HG03135 (cell line): ENCODE measurements around the gene SOCS3.

Experiments used
- ATAC-seq: cut with Tn5 transposase; IDR thresholded peaks from one replicate; pipeline ENCODE4 v1.9.1; 2021; ENCODE audit warnings: mild to moderate bottlenecking, moderate library complexity; ENCODE audit not compliant: unreplicated experiment

Gene SOCS3

DNA sequence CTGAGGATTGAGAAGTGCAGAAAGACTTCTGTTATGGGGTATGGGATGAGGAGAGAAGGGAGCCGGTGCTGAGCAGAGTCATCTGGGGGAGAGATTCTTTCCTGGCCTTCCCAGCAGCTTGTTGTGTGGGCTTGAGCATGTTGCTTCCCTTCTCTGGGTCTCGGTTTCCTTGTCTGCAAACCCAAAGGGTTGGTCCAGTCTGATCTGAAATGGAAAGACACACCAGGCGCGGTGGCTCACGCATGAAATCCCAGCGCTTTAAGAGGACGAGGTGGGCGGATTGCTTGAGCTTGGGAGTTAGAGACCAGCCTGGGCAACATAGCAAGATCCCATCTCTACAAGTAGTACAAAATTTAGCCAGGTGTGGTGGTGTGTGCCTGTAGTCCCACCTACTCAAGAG lies 6.0 kb downstream of the SOCS3 start:
- no peak for ATAC-seq

DNA sequence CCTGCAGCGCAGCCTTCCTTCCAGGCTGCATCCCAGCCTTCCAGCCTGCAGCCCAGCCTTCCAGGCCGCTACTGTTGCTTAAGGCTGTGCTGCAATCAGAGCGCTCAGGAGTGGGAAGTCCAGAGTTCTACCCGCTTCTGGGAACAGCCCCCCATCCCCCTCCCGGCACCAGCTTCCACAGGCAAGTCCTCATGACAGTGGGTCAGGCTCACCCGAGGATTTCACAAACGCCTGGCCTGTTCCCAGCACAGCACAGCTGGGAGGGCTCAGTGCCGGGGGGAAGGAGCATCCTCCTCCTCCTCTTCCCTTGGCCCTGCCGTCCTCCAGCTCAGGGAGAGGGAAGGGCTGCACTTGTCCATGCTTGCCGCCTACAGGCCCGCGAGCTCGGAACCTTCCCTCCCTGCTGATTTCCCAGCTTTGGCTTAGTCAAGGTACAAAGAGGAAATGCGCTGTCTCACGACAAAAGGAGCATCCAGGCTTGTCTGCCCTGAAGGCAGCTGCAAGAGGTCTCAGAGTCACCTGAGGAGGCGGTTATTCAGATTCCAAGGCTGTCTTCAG lies 8.3 kb downstream of the SOCS3 start:
- ATAC-seq: no peak

DNA sequence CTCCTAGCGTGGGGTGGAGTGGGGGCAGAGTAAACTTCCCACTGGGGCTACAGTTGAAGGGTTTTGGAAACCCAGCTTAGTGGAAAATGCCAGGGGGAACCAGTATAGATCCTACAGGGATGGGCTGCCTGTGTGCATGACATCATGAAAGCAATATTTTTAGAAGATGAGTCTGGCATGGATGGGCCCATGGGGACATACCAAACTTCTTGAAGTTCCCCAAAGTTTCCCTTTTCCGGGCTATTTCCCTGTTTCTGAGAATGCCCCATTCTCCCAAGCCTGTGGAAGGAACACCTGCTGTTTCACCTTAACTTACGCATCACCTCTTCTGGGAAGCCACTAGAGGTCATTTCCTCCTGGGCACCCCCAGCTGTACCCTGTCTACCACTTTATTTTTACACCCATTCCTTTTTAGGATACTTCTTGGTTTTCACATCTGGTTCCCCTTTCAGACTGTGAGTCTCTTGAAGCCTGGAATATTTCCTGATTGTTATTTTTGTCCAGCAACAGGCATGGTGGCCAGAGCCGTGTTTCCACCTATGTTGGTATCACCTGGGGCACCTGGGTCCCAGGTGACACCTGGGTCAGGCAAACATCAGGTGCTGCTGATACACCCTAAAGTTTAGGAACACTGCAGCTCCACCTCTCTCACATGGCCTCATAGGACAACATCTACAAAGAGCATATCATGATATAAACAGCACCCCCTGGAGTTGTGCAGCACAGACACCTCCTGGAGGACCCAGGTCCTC lies 9.8 kb downstream of the SOCS3 start:
- ATAC-seq: no peak

DNA sequence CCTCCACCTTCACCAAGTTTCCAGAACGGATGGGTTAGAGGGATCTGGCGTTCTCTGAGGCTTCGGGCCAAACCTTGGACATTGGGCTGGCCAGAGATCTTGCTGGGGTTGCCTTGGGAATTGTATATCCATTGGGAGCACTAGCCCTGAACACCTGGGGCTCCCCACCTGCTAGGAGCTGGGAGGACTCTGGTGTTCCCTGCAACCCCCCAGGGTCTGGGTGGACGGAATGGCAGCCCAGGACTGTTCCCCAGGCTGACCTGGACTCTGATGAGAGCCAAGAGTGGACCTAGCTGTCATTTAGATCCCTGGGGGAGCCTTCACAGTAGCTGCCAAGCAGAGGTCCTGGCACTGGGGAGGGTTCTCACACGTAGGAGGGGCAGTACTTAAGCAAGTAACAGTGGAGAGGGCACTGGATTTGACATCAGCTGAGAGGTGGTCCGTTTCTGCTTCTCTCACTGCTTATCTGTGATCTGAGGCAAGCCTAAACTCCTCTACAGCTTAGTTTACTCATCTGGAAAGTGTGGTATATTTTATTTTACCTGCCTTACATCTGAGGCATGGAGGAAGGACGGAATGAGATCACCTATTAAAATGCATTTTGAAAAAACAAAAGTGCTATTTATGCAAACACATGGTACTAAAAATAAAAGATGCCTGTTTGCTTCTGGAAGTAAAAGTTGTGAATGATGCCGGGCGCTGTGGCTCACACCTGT lies 11.7 kb downstream of the SOCS3 start:
- ATAC-seq: no peak

DNA sequence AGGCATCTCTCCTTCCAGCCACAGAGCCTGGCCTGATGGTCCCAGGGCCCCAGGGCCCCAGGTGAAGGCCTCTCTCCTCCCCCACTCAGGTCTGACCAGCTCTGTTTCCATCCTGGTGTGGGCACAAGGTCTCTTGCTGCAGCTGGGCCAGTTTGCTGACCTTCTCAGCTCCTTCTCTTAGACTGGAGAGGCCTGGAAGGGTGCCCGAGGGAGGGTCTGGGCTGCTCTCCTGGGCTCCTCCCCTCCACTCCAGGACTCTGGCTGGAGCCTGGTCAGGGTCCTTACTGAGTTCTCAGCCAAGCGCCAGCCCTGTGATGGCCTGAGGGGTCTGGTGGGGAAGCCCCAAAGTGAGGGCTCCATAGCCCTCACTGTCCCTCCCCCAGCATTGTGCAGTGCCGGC lies 12.4 kb downstream of the SOCS3 start:
- no peak for ATAC-seq

DNA sequence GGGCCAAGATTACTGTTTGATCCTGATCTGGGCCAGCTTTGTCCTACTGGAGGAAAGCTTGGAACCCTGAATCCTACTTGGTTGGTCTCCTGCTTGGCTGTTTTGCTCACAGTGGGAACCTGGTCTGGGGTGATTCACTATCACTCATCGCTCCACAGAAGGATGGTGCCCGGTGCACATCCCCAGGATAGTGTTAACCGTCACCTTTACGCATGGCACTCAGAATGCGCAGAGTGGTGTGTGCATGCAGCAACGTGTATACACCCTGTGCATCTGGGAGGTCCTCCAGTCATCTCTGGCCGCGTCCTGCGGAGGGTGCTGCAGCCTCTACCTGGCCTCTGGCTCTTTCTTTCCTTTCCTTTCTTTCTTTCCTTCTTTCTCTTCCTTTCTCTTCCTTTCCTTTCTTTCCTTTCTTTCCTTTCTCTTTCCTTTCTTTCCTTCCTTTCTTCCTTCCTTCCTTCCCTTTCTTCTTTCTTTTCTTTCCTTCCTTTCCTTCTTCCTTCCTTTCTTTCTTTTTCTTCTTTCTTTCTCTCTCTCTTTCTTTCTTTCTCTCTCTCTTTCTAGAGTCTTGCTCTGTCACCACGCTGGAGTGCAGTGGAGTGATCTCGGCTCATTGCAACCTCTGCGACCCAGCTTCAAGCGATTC lies 13.1 kb downstream of the SOCS3 start:
- no peak for ATAC-seq

DNA sequence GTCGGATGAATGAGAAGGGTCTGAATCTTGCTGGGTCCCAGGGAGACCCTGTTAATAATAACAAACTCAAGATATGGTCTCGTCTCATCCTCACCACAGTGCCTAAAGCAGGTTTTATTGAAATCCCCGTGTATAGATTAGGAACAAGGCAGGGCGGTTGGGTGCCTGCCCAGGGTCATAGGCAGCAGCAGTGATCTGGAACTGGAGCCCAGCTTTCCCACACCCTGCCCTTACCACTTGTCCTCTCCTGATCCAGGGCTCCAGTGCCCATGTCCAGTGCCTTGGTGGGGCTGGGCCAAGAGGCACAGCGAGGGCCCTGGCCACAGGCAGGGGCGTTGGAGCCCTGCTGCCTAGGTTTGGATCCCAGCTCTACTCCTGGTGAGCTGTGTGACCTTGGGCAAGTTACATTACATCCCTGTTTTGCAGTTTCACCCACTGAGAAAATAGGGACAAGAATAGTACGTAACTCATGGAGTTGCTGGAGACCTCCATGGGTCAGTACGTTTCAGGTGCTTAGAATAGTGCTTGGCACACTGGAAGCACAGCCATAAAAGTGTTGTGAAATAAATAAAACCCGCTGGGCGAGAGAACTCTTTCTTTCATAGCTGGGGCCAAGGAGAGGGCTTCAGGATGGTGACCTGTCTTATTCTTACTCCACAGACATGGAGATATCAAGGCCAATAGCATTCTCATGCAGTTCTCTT lies 13.9 kb downstream of the SOCS3 start:
- ATAC-seq: no peak

DNA sequence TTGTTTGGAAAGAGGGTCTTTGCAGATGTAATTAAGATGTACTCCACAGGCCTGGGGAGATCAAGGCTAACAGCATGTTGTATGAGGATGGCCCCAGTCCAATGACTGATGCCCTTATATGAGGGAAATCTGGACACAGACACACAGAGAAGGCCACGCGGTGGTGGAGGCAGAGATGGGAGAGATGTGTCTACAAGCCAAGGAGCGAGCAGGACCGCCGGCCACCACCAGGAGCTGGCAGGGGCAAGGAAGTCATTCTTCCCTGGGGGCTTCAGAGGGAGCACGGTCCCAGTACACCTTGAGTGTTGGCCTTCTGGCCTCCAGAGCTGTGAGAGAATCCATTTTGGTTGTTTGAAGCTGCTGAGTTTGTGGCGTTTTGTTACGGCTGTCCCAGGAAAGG lies 14.7 kb downstream of the SOCS3 start:
- no peak for ATAC-seq

DNA sequence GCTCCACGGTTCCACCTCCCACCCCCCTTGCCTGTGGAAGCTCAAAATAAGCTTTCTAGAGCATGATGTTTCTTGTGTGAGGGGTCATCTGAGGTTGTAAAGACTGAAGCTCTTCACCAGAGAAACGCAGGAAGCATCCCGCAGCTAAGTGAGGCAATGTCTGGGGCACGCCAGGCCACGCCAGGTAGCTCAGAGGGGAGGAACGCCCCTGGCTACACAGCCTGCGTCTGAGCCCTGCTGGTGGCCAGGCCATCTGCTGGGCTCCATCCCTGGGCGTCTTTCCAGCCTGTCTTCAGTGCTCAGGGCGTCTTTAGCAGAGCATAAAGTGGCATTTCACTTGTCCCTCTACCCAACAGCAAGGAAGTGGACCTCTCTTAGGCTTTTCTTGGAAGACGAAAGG lies 15.2 kb downstream of the SOCS3 start:
- ATAC-seq: no peak

DNA sequence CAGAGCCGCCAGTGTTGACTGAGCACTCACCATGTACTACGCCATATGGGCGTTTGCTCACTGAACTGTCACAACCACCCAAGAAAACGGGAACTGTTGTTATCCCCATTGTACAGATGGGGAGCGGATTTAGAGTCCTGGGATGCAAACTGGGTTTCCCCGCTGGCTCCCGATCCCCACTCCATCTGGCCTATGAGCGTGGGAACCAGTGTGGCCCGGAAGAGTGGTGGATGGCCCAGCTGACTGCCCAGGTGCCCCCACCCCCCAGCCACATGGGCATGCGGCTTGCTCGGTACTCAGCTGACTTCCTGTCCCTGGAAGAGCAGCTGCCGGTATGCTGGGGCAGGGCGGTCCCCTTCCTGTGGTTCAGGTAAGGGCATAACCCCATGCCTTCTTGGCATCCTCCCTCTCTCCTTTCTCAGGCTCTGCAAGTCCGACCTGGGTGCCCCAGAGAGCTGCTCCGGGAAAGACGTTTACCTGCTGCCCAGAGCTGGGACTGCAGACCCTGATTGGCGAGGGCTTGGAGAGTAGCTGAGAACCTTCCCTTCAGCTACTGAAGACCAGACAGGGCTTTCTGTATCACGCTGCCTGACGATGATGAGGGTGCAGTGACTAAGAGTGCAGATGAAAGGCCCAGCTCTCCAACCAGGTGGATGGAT lies 16.2 kb downstream of the SOCS3 start:
- no peak for ATAC-seq

DNA sequence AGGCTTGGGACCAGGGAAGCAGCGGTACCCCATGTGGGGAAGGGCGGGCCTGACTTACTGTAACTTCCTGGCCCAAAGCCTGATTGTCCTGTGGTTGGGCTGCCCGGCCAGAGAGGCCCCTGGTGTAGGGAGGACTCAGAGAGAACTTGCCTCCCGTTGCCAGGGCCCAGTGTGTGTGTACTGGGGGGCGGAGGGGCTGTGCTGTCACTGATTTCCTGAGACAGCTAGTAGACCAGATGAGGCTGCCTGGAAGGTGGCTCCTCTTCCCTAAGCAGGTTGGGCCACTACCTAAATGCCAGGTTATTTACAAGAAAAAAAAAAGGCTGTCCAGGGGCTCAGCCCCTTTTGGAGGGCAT lies 16.7 kb downstream of the SOCS3 start:
- no peak for ATAC-seq

DNA sequence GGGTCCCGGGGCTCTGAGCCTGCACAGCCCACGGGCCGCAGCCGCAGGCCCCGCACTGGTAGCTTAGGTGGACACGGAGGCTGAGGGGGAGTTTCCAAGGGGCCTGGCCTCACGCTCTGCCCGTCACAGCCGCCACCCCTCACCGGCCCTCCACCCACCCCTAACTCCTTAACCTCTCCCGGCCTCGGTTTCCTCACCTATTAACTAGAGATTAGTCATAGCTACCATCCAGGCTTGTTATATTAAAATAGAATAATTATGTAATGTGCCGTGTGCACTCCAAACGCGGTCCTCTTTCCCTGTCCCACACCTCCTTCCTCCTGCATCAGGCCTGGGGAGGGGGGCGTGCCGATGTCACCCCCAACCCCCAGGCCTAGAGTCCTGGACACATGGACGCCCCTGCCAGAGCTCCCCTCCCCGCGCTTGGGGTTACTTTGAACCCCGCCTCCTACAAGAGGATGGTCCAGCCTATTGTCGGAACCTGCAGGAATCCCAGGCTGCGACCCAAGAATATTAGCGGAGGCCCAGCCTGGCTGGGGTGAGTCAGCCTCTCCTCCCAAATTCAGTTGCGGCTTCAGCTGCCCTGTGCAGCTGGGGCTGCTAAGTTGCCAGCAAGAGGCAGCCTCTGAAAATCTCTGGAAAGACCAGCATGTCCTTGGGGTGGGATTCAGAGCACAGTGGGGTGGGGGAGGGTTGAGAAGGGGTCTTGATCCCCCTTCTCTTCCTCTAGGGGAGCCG lies 17.3 kb downstream of the SOCS3 start:
- ATAC-seq: no peak

DNA sequence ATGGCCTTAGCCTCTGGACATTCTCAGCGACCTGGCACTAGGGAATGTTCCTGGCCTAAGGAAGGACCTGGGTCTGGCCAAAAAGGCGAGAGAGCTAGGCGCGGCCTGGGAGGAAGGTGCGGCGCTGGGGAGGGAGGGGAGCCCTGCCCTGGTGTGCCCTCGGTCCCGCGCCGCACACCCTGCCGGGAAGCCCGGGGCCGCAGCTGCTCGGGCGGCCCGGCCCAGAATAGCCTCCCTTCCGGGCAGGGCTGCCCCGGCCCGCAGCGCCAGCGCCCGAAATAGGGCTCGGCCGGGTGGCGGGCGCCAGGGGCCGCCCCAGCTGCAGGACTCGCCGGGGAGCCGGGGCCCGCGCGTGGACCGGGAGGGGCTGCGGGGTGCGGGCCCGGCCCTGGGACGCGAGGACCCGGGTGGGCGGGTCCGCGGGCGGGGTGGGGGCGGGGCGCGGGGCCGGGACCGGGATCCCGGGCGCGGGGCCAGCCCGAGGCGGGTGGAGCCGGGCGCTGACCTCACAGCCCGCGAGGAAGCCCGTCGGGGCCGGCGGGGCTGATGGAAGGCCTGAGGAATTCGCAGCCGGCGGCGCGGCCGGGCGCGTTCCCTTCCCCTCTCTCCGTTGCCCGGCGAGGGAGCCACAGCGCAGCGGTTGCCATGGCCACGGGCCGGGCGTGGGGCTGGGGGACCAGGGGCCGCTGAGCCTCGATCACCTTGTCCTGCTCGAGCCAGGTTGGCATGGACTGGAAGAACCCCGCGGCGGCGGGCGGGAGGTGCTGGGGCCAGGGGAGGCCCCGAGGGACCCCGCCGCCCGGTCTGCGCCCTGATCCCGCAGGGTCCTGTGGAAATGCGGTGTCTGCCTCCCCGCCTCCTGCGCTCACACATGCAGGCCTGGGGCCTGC lies 18.1 kb downstream of the SOCS3 start:
- no peak for ATAC-seq

DNA sequence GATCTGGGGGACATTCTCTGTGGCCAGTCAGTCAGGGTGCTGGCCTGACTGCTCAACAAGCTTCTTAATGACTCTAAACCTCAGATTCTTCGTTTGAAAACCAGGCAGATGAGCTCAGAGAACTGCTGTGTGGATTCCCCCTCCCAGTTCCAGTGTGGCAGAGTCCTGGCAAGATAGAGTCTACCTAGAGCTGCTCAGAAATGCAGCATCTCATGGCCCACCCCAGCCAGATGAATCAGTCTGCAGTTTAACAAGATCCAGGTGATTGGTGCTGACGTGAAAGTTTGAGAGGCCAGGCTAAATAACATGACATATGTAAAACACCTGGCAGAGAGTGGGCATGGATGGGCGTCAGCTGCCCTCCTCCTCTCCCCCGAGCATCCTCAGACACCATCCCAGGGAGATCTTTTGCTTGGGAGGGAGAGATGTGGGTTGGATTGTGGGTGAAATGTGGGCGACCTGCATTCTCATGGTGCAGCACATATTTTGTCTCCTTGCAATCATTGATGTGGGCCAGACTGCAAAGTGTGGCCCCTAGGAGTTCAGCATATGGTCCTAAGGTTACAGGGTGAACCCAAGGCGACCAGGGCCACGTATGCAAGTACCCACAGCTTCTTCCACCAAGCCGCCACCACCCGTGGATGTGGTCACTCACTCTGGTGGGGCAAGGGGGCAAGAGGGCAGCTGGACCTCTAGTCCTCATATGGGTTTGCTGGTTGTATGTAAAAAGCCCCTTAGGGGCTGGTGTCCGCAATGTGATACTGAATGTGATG lies 19.5 kb downstream of the SOCS3 start:
- ATAC-seq: no peak

DNA sequence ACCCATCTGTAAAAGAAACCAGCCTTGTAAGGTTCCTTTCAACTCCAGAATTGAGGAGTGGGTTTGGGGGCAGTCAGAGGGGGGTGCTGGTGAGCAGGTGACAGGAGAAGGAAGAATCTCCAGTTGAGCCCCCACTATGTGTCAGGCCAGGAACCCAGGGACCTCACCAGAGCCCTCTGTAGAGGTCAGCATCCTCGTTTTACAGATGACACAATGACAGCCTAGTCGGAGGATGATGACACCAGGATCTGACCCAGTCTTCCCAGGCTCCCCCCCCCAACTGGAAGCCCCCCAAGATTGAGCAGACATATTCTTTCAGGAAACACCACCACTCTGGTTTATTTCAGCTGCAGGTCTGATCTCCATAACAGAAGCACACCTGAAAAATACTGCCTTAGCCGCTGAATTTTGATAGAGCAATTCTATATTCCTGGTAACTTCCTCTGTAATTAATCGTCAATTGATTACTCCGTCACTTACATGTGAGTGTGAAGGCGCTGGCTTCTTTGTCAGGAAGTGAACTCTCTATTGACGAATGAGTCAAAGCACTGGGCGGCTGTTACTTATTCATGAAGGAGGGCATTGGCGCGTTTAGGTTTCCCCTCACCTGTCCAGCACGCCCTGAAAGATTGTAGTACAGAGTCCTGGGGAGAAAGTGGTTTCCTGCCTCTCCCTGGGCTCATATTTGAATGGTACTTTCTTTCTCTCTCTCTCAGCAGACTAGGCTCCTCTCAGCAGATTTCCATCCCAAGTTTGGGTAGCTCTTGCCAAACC lies 21.2 kb downstream of the SOCS3 start:
- no peak for ATAC-seq

DNA sequence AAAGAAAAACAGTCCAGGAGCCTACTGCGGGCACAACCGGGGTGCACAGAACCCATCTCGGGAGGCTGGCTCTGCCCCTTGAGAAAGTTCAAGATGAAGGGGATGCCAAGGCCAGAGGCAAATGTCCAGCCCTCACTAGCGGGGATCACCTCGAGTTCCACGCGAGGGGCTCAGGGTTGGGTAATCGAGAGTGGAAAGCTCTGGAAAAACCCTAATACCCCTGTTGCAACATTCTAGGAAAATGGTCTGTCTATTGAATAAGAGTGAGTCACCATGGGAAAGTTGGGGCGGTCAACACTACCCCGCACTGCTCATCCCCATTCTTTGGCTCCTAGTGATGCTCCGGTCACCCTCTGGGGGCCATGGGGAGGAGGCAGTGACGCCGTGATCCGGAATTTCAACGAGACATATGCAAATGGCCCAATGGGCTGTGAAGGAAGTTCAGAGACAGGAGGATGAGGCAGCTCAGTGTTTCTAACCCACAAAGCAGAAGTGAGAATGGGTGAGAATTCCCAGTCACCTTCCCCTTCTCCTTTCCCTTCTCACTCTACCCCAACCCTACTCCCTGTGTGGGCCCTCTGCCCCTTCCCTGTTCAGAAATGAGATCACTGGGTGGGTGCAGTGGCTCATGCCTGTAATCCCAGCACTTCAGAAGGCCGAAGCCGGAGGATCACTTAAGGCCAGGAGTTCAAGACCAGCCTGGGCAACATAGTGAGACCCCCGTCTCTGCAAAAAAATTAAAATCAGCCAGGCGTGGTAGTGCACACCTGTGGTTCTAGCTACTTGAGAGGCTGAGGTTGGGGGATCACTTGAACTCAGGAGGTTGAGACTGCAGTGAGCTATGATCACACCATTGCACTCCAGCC lies 22.4 kb downstream of the SOCS3 start:
- ATAC-seq: peak; percentile 53

DNA sequence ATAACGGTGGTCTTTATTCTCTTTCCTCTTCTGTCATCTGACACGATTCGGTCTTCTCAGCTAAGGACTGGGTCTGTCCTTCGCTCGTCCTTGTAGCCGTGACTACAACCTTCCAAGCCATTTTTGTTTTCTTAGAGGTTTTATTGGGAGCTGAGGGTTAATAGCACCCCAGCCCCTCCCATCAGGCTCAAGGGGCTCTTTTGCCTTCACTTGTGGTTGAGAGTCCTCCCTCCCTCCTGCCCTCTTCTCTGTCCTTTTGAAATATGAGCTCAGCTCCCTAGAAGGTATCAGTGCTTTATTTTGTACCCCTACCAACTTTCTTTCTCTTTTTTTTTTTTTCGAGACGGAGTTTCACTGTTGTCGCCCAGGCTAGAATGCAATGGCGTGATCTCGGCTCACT lies 24.7 kb downstream of the SOCS3 start:
- no peak for ATAC-seq
